Thyroid gland (tissue), 4 donors: ENCODE data around the gene CLK3. TPM values are rescaled to one million over a fixed set of nuclear protein-coding genes. Genes with fewer than 3 reads are reported as not detected.
A peak's percentile ranks its signal among the peaks of the same experiment; 100 is the strongest.

Experiments used
- DNase-seq, 2 donors: peaks; one replicate each; pipeline ENCODE4 v3.0.0-alpha.2; 2019
- H3K27ac ChIP-seq, 3 donors: fragments of 200-600 bp; sonication (generic); 1 replicate in 2 of 3; 2 replicates in 1 of 3; pipeline ENCODE4 v1.5.1; 2016 to 2019; ENCODE audit warnings: mild to moderate bottlenecking in 1 of 3, moderate library complexity in 1 of 3
- H3K27me3 ChIP-seq: fragments of 200-600 bp; sonication (generic); one replicate; pipeline ENCODE4 v1.5.1; 2019
- H3K36me3 ChIP-seq, 2 donors: fragments of 200-600 bp; sonication (generic); one replicate each; pipeline ENCODE4 v1.5.1; 2016 to 2019
- H3K4me1 ChIP-seq, 2 donors: fragments of 200-600 bp; sonication (generic); one replicate each; pipeline ENCODE4 v1.5.1; 2017 to 2019
- H3K4me3 ChIP-seq, 3 donors: fragments of 200-600 bp; sonication (generic); replicated peaks in 1 of 3; 1 replicate in 2 of 3; 2 replicates in 1 of 3; pipeline ENCODE4 v1.5.1; 2016; ENCODE audit warnings: mild to moderate bottlenecking in 1 of 3
- H3K9me3 ChIP-seq: fragments of 200-600 bp; sonication (generic); one replicate; pipeline ENCODE4 v1.5.1; 2017
- CTCF ChIP-seq, 6 experiments: fragments of 200-600 bp in 3 of 6; fragments of 450-650 bp in 3 of 6; sonication (generic) in 3 of 6; IDR thresholded peaks; one replicate each; pipeline ENCODE4 v1.5.1; 2016 to 2019; ENCODE audit warnings: antibody characterized with exemption in 6 of 6, mild to moderate bottlenecking in 2 of 6, inconsistent platforms in 1 of 6, moderate library complexity in 1 of 6
- POLR2A ChIP-seq, 2 donors: fragments of 450-650 bp; IDR thresholded peaks; one replicate each; pipeline ENCODE4 v1.6.1; 2017; ENCODE audit warnings: antibody characterized with exemption in 2 of 2, mild to moderate bottlenecking in 2 of 2, moderate library complexity in 1 of 2
- WGBS, 2 donors: methylation state at CpG; one replicate each; pipeline ENCODE4 v1.1.5; 2017; 5-methylcytosine and 5-hydroxymethylcytosine counted together
- intact Hi-C: fragments of 100-400 bp; cut with DNase I; formaldehyde crosslinking; loops from one replicate; pipeline ENCODE4 v1.15.1; 2023
- total RNA-seq, 4 donors: library from RNA; depleted of rRNA; stranded (reverse); fragments of >200 nt; gene quantifications; one replicate each; pipeline ENCODE4 v1.2.3, GENCODE V29; 2016

The CLK3 gene
- total RNA-seq, 4 donors from 2014 or later = 91.9 to 156 (median 120) TPM

GRCh38 chr15:74616366-74616939 is 817 bp downstream of the CLK3 start:
- no peaks in the 10 kb centered on the region for H3K9me3 ChIP-seq
- H3K27me3 ChIP-seq = no peaks in the 10 kb centered on the region
- peak overlapping the region; percentile 79 to 98 (median 98) for H3K4me3 ChIP-seq
- no peak for TF ChIP-seq CTCF (IDR thresholded peaks at IDR 0.05)
- peak in 1 of 2 donors; percentile 20 for TF ChIP-seq POLR2A (IDR thresholded peaks at IDR 0.05)
- 0% methylated on average over 9 to 14 of the region's 18 CpGs for WGBS, 2 donors
- H3K36me3 ChIP-seq = peaks cover 17 to 23% of the 10 kb centered on the region in 2 donors
- H3K27ac ChIP-seq = peak overlapping the region; percentile 88 to 98 (median 98)
- peak; percentile 87 to 90 for DNase-seq
- intact Hi-C loops = loop anchor here (10.0 kb wide), 1 partner anchor 232 kb away; no protein-coding TSS in a partner anchor
- peaks cover 17 to 19% of the 10 kb centered on the region in 2 donors for H3K4me1 ChIP-seq

GRCh38 chr15:74616996-74617395 is 1.4 kb downstream of the CLK3 start:
- peak overlapping the region in 2 of 3 donors; percentile 79 to 98 for H3K4me3 ChIP-seq
- intact Hi-C loops = loop anchor here (10.0 kb wide), 1 partner anchor 232 kb away; no protein-coding TSS in a partner anchor
- DNase-seq = no peak
- H3K27ac ChIP-seq = peak overlapping the region in 2 of 3 donors; percentile 98
- peaks cover 19 to 27% of the 10 kb centered on the region in 2 donors for H3K36me3 ChIP-seq
- no peaks in the 10 kb centered on the region for H3K9me3 ChIP-seq
- peaks cover 17 to 19% of the 10 kb centered on the region in 2 donors for H3K4me1 ChIP-seq
- TF ChIP-seq POLR2A (IDR thresholded peaks at IDR 0.05) = no peak
- no peak for TF ChIP-seq CTCF (IDR thresholded peaks at IDR 0.05)
- H3K27me3 ChIP-seq = no peaks in the 10 kb centered on the region

GRCh38 chr15:74618841-74619596 is 3.4 kb downstream of the CLK3 start:
- 81 to 86% methylated on average over 15 of the region's 15 CpGs for WGBS, 2 donors
- intact Hi-C loops = loop anchor here (10.0 kb wide), 1 partner anchor 234 kb away; no protein-coding TSS in a partner anchor
- TF ChIP-seq POLR2A (IDR thresholded peaks at IDR 0.05) = no peak
- TF ChIP-seq CTCF (IDR thresholded peaks at IDR 0.05) = no peak
- Histone ChIP-seq H3K27ac (no peak overlapping the region), H3K27me3 (no peaks in the 10 kb centered on the region), H3K4me3 (no peak overlapping the region), H3K4me1 (peaks cover 17 to 19% of the 10 kb centered on the region in 2 donors), H3K36me3 (peaks cover 40 to 47% of the 10 kb centered on the region in 2 donors), H3K9me3 (no peaks in the 10 kb centered on the region)
- no peak for DNase-seq

- Histone ChIP-seq H3K36me3 (peaks cover 50 to 57% of the 10 kb centered on the region in 2 donors), H3K4me3 (no peak overlapping the region), H3K4me1 (peaks cover 17 to 19% of the 10 kb centered on the region in 2 donors), H3K27me3 (no peaks in the 10 kb centered on the region), H3K27ac (no peak overlapping the region), H3K9me3 (no peaks in the 10 kb centered on the region)
- intact Hi-C loops = loop anchor here (10.0 kb wide), 2 partner anchors 165 to 235 kb away; no protein-coding TSS in a partner anchor
- TF ChIP-seq POLR2A (IDR thresholded peaks at IDR 0.05) = no peak
- no peak for TF ChIP-seq CTCF (IDR thresholded peaks at IDR 0.05)
- DNase-seq = no peak
- 91 to 93% methylated on average over 24 to 27 of the region's 27 CpGs for WGBS, 2 donors
Measured at GRCh38 chr15:74619916-74620635, 4.4 kb downstream of the CLK3 start.
